Fibroblast of the conjunctiva (primary cell): ENCODE data around the gene BCL6.

Experiments used
- DNase-seq: peaks from one replicate; pipeline ENCODE4 v3.0.0-alpha.2; 2010; ENCODE audit warnings: low read depth

Gene BCL6

GRCh38 chr3:187739094-187739560, 6.1 kb downstream of the BCL6 start:
- no peak for DNase-seq

GRCh38 chr3:187738331-187739093, 6.8 kb downstream of the BCL6 start:
- peak; percentile 91 for DNase-seq

DNA sequence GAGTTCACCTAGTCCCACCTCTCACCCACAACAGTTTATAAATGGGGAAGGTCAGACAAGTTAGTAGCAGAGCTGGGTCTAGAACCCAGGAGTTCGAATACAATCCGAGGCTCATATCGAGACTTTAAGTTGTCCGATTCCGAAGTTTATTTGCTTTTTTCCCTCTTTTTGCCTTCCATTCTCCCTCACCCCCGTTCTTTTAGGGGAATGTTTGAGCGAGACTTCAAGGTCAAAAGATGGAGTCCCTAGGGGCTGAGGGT, 7.3 kb downstream of the BCL6 start:
- no peak for DNase-seq

DNA sequence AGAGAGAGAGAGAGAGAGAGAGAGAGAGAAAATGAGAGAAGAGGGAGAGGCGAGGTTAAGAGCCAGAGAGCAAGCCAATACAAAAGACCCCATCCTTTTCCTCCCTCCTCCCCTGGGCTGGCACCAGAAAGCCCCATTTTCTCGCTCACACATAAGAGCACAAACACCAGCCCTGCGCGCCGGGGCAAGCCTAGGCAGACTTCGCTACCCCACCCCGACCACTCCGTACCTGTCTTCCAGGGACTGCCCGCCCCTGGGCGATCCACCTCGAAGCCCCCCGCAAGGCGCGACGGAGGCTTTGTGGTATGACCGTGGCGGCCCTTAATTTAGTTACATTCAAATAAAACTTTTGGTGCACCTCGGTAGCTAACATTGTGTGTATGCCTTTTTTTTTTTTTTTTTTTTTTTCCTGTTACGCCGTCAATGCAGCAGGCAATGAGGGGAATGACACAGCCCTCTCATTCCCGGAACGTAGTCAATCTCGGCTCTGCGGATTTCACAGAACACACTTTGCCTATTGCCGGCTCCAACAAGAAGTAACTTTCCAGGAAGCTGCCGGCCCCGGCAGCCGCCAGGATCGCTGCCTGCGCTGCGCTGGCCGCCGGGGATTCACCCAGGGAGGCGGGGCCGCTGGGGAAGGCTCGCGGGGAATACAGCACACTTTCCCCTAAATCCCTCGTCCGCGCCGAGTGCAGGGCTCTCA, 7.7 kb downstream of the BCL6 start:
- no peak for DNase-seq

- DNase-seq = no peak
Observed at GRCh38 chr3:187737006-187737367, 8.3 kb downstream of the BCL6 start.

DNA sequence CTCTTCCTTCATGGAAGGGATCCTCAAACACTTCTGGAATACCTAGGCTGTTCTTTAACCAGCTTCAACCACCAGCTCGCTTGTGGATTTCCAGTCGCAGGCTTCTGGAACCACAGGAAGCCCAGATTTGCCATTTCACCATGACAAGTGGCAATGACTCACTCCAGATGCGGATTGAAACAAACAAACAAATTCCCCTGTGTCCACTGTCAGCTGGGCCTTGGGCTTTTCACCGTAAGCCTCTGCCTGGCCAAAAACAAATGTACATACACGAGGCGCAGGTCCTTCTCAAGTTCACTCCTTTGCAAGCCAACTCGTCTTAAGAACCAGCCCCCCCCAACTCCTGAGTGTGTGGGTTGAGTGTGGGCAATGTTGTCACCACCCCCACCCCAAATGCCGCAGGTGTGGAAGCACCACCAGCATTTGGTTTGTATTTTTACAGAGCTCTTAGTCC, 8.8 kb downstream of the BCL6 start:
- DNase-seq = no peak

GRCh38 chr3:187735837-187736236, 9.4 kb downstream of the BCL6 start:
- DNase-seq = no peak

GRCh38 chr3:187735383-187735782, 9.9 kb downstream of the BCL6 start:
- DNase-seq = no peak

GRCh38 chr3:187734841-187735240, 10.4 kb downstream of the BCL6 start:
- no peak for DNase-seq

DNA sequence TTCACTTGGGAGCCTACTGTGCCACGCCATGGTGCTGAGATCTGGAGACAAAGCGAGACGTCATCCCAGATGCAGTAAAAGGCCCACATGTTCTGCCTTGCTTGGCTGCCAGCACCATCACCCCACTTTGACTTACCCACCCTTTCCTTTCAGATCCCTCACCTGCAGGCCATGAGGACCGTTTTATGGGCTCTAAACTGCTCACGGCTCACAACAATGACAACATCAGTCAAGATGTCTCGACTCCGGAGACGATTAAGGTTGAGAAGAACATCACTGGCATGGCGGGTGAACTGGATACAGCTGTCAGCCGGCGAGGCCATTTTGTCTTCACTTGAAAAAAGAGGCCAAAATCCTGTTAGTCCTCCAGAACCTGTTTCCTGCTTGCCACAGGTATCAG, 11.9 kb downstream of the BCL6 start:
- no peak for DNase-seq

DNA sequence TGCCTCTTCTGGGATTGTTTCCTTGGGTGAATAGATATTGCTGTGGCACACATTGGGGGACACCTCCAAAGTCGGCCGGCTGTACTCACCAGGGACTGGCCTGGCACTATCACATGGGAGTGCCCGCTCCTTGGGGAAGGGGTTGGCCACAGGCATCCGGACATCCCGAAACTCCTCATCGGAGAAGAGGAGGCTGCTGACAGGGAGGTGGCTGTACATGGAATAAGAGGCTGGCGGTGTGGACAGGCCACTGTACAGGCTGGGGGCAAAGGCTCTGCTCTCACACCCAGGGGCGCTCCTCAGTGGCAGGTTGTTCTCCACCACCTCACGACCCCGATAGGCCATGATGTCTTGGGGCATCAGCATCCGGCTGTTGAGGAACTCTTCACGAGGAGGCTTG, 15.7 kb downstream of the BCL6 start:
- DNase-seq = no peak

GRCh38 chr3:187728940-187729583, 16.2 kb downstream of the BCL6 start:
- no peak for DNase-seq

DNA sequence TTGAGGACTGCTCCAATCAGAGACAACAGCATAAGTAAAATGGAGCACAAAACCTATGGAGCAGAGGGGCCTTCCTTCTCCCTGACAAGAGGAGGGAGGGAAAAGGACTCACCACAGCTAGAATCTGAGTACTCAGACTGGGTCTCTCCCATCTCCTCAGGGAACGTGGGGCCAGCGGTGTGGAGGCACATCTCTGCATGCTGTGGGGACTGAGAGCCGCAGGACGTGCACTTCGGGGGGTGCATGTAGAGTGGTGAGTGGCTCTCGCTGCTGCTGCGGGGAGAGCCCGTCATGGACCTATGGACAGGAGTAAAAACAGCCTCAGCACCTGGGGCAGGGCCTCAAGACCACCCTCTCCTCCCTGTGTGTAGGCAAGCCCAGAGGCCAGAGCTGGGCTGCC, 17.0 kb downstream of the BCL6 start:
- no peak for DNase-seq

DNA sequence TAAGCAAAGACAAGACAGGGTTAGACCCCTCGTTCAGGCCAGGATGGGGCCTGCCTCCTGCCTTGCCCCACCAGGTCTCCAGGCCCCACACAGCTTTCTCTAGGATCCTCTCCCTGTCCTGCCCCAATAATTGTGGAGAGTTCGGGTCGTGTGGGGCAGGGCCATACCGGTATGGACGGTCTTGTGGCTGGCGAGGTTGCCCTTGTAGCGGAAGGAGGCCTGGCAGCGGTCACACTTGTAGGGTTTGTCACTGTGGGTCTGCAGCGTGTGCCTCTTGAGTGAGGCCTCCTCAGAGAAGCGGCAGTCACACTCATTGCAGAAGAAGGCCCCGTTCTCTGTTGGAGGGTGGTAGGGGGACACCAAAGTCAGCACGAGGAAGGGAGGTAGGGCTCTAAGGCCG, 18.7 kb downstream of the BCL6 start:
- no peak for DNase-seq

DNA sequence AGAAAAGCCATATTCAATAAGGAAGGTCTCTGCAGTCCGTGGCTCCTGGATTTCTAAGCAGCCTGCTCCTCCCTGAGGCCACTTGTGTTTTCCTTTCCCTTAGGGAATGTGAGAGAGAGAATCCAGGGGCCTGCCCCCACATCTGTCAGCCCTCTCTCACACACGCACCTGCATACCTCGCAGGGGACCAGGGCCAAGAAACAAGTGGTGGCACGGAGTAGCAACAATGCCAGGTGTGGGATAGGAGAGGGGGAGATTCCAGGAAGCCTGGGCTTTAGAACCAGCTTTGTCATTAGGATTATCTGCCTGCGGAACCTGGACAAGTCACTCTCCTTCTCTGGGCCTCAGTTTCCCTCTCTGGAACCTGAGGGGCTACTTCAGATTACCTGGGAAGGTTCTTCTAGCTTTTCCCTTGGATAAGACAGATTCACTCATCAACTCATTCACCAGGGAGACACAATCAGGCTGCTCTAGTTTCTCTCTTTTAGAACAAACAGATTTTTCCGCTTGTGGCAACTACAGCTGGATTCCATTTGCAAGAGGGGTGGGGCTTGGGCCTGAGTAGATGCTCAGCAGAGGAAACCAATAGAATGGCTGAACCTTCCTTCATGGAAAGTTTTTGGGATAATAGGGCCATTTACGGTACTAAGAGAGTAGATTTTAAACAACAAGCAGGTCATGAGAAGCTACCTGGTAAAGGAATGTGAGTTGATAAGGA, 19.5 kb downstream of the BCL6 start:
- DNase-seq = no peak

DNA sequence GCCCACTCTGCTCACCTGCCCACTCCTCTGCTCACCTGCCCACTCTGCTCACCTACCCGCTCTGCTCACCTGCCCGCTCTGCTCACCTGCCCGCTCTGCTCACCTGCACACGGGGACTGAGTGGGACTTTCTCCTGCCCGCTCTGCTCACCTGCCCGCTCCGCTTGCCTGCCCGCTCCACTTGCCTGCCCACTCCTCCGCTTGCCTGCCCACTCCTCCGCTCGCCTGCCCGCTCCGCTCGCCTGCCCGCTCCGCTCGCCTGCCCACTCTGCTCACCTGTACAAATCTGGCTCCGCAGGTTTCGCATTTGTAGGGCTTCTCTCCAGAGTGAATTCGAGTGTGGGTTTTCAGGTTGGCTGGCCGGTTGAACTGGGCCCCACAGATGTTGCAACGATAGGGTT, 20.0 kb downstream of the BCL6 start:
- DNase-seq = no peak

DNA sequence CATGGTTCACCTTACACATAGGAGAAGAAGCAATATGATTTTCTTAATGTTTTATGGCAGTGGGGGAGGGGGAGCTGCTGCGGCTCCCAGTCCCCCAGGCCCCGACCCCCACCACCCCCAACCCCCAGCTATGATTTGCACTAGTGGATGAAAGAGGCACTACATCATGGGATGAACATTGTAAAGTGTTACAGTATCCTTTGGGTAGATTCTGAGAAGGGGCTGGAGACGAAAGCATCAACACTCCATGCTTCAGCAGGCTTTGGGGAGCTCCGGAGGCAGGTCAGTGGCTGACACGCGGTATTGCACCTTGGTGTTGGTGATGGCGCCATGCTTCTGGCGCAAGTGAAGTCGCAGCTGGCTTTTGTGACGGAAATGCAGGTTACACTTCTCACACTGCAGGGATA, 23.1 kb downstream of the BCL6 start:
- DNase-seq = no peak

DNA sequence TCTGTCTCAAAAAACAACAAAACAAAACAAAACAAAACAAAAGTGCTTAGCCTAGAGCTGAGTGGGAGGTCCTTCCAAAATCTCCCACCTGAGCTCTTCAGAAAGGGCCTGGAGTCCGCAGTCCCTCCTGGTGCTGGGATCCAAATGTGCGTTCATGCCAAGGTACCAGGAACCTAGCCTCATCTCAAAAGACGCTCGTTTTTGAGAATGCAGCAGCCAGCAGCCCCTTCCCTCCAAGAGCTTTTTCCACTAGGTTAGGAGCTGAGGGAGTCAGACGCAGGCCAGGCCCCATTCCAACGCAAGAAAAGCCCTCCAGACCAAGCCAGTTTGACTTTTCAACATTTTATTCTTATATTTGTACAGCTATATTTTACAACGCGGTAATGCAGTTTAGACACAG, 24.2 kb downstream of the BCL6 start:
- DNase-seq = no peak

DNA sequence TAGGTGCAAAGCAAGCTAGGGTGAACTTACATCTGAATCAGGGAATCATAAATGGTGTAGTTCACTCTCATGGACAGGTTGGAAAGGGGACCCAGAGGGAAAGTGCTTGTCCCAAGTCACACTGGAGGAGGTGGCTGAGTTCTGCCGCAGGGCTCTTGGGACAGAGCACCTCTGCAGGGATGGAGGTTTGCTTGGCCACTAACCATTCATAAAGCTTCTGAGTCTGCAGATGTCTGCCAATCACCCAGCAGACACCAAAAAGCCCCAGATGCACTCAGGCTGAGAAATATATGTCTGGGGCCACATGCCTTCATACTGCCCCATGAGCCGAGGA, 25.0 kb downstream of the BCL6 start:
- no peak for DNase-seq

GRCh38 chr3:187719628-187720336, 25.5 kb downstream of the BCL6 start:
- DNase-seq = no peak

- no peak for DNase-seq
Observed at GRCh38 chr3:187718802-187719201, 26.5 kb downstream of the BCL6 start.

- no peak for DNase-seq
Observed at GRCh38 chr3:187717572-187717971, 27.7 kb downstream of the BCL6 start.
